ENCODE measurements around the gene GSDMA. TPM values are rescaled to one million over a fixed set of nuclear protein-coding genes. Genes with fewer than 3 reads are reported as not detected.

GSDMA gene, protein sequence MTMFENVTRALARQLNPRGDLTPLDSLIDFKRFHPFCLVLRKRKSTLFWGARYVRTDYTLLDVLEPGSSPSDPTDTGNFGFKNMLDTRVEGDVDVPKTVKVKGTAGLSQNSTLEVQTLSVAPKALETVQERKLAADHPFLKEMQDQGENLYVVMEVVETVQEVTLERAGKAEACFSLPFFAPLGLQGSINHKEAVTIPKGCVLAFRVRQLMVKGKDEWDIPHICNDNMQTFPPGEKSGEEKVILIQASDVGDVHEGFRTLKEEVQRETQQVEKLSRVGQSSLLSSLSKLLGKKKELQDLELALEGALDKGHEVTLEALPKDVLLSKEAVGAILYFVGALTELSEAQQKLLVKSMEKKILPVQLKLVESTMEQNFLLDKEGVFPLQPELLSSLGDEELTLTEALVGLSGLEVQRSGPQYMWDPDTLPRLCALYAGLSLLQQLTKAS
- total RNA-seq: under 1 TPM in 1 of 2 experiments, not detected in 1; 0.26 TPM

DNA sequence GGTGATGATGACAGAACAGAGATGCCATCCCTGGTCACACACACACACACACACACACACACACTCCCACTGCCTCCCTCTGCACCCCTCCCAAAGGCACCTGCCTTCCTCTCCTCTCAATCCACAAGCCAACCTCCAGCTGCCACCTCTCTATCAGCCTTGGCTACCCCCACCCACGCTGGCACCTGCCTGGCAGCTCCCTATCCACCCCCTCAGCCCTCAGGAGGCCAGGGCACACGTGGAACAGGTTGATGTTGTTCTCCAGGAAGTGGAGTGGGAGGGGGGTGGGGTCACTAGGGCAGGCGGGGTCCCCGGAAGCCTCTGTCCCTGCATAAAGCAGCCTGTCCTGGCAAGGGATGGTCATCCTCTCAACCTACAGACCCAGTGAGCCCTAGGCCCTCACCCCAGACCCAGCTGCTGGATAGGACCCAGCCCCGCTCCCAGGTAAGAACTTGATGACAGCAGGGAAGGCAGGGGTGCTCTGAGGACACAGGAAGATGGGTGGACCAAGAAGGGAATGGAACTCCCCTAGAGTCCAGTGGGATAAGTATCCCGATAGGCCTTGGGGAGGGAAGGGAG is at the start of gene GSDMA:
Gene GSDMA (plus strand): TSS at position 363 of the 579 bp plus-strand sequence. CDS start 2,684 bp downstream, outside the sequence.
- DNase-seq: no peak
- Mint-ChIP-seq H3K4me3 (peak within 1 kb of the TSS; percentile 6), H3K36me3 (no peaks in the 10 kb centered on the region), H3K4me1 (peaks cover 17% of the 10 kb centered on the region), H3K27me3 (peaks cover 6% of the 10 kb centered on the region), H3K9me3 (no peaks in the 10 kb centered on the region), H3K27ac (peak within 1 kb of the TSS; percentile 59)
- POLR2A ChIA-PET: interaction anchor here (0.6 kb wide), 1 partner anchor 572 kb away, joined by 5 read pairs; no protein-coding TSS in a partner anchor
- no peak for ATAC-seq (ENCODE audit: low read depth)

DNA sequence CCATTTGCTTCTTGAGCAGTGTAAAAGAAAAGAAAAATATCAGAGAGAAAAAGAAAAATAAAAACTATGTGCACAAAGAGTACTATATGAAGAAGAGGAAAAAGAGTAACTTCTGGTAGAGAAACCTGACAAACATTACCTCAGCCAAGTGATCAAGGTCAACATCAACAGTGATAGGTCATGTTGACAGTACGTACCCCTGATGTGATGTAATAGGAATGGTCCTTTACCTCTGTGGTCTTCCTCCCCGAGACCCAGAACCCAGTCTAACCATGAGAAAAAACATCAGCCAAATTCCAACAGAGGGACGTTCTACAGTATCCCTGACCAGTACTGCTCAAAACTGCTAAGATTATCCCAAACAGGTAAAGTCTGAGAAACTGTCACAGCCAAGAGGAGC is 48.8 kb upstream of the GSDMA start:
- ATAC-seq (ENCODE audit: low read depth) (no peak), DNase-seq (no peak)
- peaks cover 57% of the 10 kb centered on the region for H3K36me3 Mint-ChIP-seq
- no peaks in the 10 kb centered on the region for H3K9me3 Mint-ChIP-seq
- no peaks in the 10 kb centered on the region for H3K27me3 Mint-ChIP-seq
- no peak overlapping the region for H3K27ac Mint-ChIP-seq
- H3K4me3 Mint-ChIP-seq: no peak overlapping the region
- POLR2A ChIA-PET: no interaction called here
- H3K4me1 Mint-ChIP-seq: peaks cover 25% of the 10 kb centered on the region

DNA sequence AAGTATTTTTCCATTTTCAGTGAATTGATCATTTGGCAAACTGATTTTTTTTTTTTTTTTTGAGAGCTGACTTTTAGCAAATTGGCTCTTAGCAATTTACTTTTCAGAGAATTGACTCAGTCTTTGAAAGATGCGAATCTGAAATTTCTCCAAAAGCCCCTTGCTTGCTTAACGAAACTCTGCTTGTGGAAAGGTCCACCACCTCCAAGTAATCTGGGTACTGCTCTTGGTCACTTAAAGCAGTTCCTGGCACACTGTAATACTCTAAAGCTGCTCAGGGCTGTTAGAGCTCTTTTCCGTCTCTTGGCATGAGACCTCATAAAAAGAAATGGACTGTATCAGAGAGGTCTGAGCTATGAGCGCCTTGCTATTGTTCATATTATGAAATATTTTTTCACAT is 47.2 kb upstream of the GSDMA start:
- H3K4me3 Mint-ChIP-seq: no peak overlapping the region
- POLR2A ChIA-PET: no interaction called here
- no peaks in the 10 kb centered on the region for H3K27me3 Mint-ChIP-seq
- DNase-seq (no peak), ATAC-seq (ENCODE audit: low read depth) (no peak)
- H3K36me3 Mint-ChIP-seq: peaks cover 61% of the 10 kb centered on the region
- no peak overlapping the region for H3K27ac Mint-ChIP-seq
- H3K9me3 Mint-ChIP-seq: no peaks in the 10 kb centered on the region
- peaks cover 35% of the 10 kb centered on the region for H3K4me1 Mint-ChIP-seq

DNA sequence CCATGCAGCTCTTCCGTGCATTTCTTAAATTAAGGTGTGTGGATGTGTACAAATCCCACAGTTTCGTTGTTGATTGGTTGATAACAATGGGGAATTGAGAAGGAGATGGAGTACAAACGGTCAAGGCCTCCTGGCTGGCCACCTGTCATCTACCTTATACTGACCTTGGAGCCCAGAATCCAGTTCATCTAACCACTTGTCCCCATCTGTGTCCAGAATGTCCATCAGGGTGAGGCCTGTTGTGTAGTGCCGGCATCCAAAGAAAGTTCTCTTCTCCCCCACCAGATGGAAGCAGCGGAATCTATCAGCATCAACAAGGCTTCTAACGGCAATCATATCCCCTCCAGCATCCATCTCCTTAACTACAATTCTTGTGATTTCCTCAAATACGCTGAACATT is 45.9 kb upstream of the GSDMA start:
- DNase-seq (no peak), ATAC-seq (ENCODE audit: low read depth) (no peak)
- peaks cover 48% of the 10 kb centered on the region for H3K4me1 Mint-ChIP-seq
- POLR2A ChIA-PET: no interaction called here
- H3K9me3 Mint-ChIP-seq: no peaks in the 10 kb centered on the region
- no peak overlapping the region for H3K4me3 Mint-ChIP-seq
- peaks cover 61% of the 10 kb centered on the region for H3K36me3 Mint-ChIP-seq
- H3K27ac Mint-ChIP-seq: peak overlapping the region; percentile 49
- no peaks in the 10 kb centered on the region for H3K27me3 Mint-ChIP-seq

DNA sequence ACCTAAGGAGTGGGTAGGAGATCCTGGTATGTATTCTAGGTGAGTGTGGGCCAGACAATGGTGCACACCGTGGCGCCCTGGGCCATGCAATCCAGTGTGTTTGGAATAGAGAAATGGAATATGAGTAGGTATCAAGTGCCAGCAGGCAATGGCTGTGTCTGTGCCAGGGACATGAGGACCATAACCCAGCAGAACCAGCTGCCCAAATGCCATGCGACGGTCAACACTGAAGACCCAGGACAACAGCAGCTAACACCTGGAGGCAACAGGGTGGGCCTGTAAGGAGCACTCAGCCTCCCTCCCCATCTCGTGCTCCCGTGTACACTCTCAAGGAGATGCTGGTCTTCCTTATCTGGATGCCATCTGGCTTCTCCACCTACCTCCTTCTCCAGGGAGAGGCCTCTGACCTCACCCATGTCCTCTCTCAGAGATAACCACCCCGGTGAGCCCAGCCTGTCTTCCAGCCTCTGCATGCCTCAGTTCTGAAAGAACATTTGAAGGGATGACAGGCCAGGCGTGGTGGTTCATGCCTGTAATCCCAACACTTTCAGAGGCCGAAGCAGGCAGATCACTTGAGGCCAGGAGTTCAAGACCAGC is 43.6 kb upstream of the GSDMA start:
- Mint-ChIP-seq H3K9me3 (no peaks in the 10 kb centered on the region), H3K4me1 (peaks cover 59% of the 10 kb centered on the region), H3K36me3 (peaks cover 62% of the 10 kb centered on the region), H3K4me3 (peak overlapping the region; percentile 74), H3K27me3 (no peaks in the 10 kb centered on the region), H3K27ac (peak overlapping the region; percentile 77)
- DNase-seq (no peak), ATAC-seq (ENCODE audit: low read depth) (no peak)
- POLR2A ChIA-PET: interaction anchor here (1.1 kb wide), 1 partner anchor 8 kb away, joined by 6 read pairs; the partner anchor contains the start of genes LRRC3C and ORMDL3

DNA sequence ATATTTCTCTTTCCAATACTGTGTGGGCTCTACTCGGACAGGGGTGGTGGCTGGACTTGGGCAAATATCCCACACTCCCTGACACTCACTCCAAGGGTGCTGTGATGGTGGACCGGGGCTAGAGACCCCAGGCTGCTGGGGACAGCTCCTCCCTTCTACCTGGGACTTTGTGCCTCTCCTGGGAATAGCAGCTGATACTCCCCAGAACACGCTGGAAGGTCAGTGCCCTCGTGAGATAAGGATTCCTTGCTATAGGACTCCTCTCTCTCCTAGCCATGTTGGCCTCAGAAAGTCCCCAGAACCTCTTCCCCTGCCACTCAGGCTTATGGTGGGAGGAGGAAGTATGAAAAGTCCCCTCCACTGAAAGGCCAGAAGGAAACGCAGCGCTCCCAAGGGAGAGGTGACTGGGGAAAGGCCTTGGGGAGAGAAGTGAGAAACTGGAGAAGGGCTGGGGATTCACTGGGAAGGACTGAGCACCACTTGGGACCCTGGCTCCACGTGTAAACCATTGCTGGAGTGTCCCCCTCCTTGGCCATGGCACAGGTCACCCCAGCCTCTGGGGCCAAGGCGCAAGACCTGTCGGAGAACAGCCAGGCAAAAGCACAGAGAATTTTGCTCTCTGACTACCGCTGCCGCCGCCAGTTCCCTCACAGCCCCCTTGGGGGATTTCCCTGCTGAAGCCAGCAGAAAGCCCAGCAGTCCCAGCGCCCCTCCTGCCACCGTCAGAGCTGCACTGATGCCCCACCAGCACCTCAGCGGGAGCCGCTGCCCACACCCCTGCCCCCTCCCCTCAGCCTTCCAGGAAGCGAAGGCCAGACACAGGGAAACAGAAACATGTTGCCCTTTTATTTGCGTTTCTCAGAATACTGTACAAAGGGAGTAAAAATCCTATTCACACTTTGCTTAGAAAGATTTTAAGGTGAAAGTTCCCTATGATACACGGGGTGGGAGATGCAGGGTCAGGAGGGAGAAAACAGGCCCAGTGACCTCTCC is 42.3 kb upstream of the GSDMA start:
- POLR2A ChIA-PET: interaction anchor here (0.5 to 0.7 kb wide), 2 partner anchors 39 to 60 kb away, joined by 3 read pairs; no protein-coding TSS in a partner anchor
- peaks cover 66% of the 10 kb centered on the region for H3K36me3 Mint-ChIP-seq
- DNase-seq: peak; percentile 63
- H3K27ac Mint-ChIP-seq: peak overlapping the region; percentile 94
- ATAC-seq (ENCODE audit: low read depth): peak; percentile 57
- no peaks in the 10 kb centered on the region for H3K9me3 Mint-ChIP-seq
- peaks cover 72% of the 10 kb centered on the region for H3K4me1 Mint-ChIP-seq
- peak overlapping the region; percentile 76 for H3K4me3 Mint-ChIP-seq
- H3K27me3 Mint-ChIP-seq: no peaks in the 10 kb centered on the region

DNA sequence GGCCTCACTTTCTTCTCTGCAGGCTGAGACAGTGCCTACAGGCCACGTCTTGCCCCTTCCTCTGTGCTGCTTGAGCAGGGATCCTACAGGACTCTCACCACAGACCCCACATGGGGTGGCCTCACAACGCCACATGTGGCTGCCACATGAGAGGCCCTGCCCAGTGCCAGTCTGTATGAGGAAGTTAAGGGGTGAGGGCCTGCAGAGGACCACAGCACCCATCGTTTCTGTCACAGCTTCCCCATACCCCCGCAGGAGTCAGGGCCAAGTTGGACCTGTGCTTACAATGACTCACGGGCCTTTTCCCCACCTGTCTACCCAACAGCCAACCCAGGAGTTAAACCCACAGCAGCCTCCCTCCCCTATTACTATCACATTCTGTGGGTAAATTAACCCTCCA is 41.5 kb upstream of the GSDMA start:
- DNase-seq (peak; percentile 63), ATAC-seq (ENCODE audit: low read depth) (peak; percentile 31)
- Mint-ChIP-seq H3K4me3 (peak overlapping the region; percentile 76), H3K27me3 (no peaks in the 10 kb centered on the region), H3K36me3 (peaks cover 62% of the 10 kb centered on the region), H3K27ac (peak overlapping the region; percentile 94), H3K4me1 (peaks cover 72% of the 10 kb centered on the region), H3K9me3 (no peaks in the 10 kb centered on the region)
- POLR2A ChIA-PET: interaction anchor here (0.6 to 1.8 kb wide), 3 partner anchors 19 to 48 kb away, joined by 3 to 7 read pairs (median 4); no protein-coding TSS in a partner anchor

DNA sequence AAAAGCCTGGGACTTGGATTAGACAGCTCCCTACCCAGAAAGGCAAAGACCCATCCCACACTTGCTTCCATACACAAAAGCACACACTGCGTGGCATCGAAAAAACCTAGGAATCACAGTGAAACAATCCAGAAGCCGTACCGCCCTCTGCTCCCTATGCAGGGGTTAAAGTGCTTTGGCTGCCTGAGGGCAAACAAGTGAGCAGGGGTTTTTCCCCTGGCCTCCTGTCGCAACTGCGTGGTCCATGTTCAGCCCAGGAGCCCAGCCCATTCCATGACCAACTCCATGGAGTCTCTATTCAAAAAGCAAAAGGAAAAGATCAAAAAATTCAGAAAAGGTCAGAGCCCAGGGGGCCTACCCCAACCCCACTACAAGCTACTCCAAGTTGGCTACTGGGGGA is 40.8 kb upstream of the GSDMA start:
- Mint-ChIP-seq H3K9me3 (no peaks in the 10 kb centered on the region), H3K36me3 (peaks cover 56% of the 10 kb centered on the region), H3K4me3 (peak overlapping the region; percentile 76), H3K4me1 (peaks cover 69% of the 10 kb centered on the region), H3K27ac (peak overlapping the region; percentile 94), H3K27me3 (no peaks in the 10 kb centered on the region)
- no peak for DNase-seq
- ATAC-seq (ENCODE audit: low read depth): no peak
- POLR2A ChIA-PET: interaction anchor here (0.6 to 1.8 kb wide), 5 partner anchors 18 to 120 kb away, joined by 3 to 7 read pairs (median 3); no protein-coding TSS in a partner anchor

DNA sequence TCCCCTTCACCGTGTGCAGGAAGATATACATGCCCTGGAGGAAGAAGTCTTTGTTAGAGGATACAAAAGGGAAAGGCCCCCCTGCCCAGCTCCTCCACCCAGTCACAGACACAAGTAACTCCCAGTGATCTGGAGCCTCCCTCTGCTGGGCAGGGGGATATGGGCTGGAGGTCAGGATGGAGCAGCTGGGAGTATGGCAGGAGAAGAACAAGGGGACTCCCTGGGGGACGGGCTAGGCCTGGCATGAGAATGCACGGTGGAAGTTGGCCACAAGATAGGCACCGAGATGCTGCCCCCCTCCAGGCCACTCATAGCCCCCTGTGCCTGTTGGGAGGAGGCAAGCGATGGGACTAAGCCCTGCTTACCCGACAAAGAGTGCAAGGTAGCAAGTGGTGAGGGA is 39.6 kb upstream of the GSDMA start:
- DNase-seq: no peak
- POLR2A ChIA-PET: interaction anchor here (0.7 to 1.8 kb wide), 2 partner anchors 14 to 17 kb away, joined by 3 to 4 read pairs; no protein-coding TSS in a partner anchor
- H3K27me3 Mint-ChIP-seq: no peaks in the 10 kb centered on the region
- peaks cover 65% of the 10 kb centered on the region for H3K4me1 Mint-ChIP-seq
- peak overlapping the region; percentile 45 for H3K4me3 Mint-ChIP-seq
- H3K27ac Mint-ChIP-seq: peak overlapping the region; percentile 94
- ATAC-seq (ENCODE audit: low read depth): no peak
- H3K9me3 Mint-ChIP-seq: no peaks in the 10 kb centered on the region
- peaks cover 47% of the 10 kb centered on the region for H3K36me3 Mint-ChIP-seq

DNA sequence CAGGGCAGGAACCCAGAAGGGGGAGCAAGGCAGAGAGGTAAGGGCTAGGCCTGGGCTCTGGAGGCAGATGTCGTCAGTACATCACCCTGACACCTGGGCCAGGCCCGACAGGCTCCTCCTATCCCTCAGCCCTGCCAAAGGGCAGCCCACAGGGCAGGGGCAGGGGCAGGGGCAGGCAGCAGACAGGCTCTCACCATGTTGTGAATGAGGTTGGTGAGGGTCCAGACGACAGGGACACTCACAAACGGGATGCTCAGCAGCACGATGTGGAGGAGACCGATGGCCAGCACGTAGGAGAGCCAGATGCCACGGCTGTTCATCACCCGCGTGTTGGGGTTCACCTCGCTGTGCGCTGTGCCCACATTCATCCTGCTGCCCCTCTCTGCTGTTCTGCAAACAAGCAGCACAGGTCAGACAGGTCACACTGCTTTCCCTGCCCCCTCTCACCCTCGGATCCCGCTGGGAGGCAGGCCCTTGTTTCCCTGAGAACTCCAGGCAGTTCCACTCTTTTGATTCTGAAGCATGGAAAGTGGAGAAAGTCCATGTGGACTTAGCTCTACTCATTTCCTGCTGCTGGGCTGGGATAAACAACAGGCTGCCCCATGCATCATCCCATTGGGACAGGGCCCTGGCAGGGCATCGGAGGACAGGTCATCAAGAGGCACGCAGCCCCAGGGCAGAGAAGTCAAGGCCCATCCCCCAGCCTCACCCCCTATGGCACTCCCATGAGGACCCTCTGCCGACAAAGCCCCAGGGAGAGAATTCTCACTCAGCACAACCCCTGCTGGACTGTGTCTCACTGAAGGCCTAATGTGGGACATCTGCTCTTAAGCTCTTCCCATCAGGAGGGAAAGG is 38.7 kb upstream of the GSDMA start:
- ATAC-seq (ENCODE audit: low read depth): no peak
- H3K4me1 Mint-ChIP-seq: peaks cover 63% of the 10 kb centered on the region
- no peak for DNase-seq
- H3K27ac Mint-ChIP-seq: peak overlapping the region; percentile 94
- POLR2A ChIA-PET: interaction anchor here (3.4 kb wide), 1 partner anchor 169 kb away, joined by 17 read pairs; no protein-coding TSS in a partner anchor
- peaks cover 42% of the 10 kb centered on the region for H3K36me3 Mint-ChIP-seq
- no peaks in the 10 kb centered on the region for H3K27me3 Mint-ChIP-seq
- no peaks in the 10 kb centered on the region for H3K9me3 Mint-ChIP-seq
- H3K4me3 Mint-ChIP-seq: peak overlapping the region; percentile 89

DNA sequence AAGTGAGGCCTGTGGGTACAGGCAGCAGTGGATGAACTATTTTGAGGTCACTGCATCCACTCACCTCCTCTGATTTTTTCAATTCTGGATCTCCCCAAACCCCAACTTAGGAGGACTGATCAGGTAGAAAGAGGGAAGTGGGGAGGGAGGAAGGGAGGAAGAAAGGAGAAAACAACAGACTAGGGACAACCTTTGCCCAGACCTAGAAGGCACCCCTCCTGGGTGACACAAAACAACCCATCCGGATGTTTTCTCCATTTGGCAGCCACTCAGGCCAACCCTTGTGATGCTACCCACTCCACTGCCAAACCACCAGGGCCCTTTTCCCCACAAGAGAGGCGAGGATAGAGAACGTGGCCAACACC is 38.1 kb upstream of the GSDMA start:
- H3K4me1 Mint-ChIP-seq: peaks cover 59% of the 10 kb centered on the region
- POLR2A ChIA-PET: interaction anchor here (0.6 to 3.4 kb wide), 2 partner anchors 49 to 169 kb away, joined by 3 to 17 read pairs; no protein-coding TSS in a partner anchor
- H3K27ac Mint-ChIP-seq: peak overlapping the region; percentile 89
- DNase-seq (no peak), ATAC-seq (ENCODE audit: low read depth) (no peak)
- peaks cover 38% of the 10 kb centered on the region for H3K36me3 Mint-ChIP-seq
- no peaks in the 10 kb centered on the region for H3K9me3 Mint-ChIP-seq
- H3K27me3 Mint-ChIP-seq: no peaks in the 10 kb centered on the region
- peak overlapping the region; percentile 89 for H3K4me3 Mint-ChIP-seq

Data from activated naive CD8-positive, alpha-beta T cell treated with anti-CD3 and anti-CD28 coated beads, Interleukin-2, amount 10 ng/mL, durations not matched to agents 7 days and 5 days (primary cell).